Measurements from ENCODE around the gene PRLR.
"Not testable (repeated sequence)": the region's sequence is repeated elsewhere in the genome, so short reads cannot be mapped to it uniquely, and the experiment has no call there.

Gene PRLR

GRCh38 chr5:35122819-35123218 lies 107.5 kb downstream of the PRLR start:
- H3K4me3 ChIP-seq (ENCODE audit: low read length) = no peak overlapping the region
- H3K4me1 ChIP-seq (ENCODE audit: control insufficient read depth, insufficient read depth, low read length) = peaks cover 15% of the 10 kb centered on the region
- no peaks in the 10 kb centered on the region for H3K27me3 ChIP-seq (replicated peaks; ENCODE audit: control insufficient read depth, insufficient read depth, low read length)
- H3K9ac ChIP-seq (ENCODE audit: low read length) = no peak overlapping the region
- H3K36me3 ChIP-seq (ENCODE audit: control insufficient read depth, insufficient read depth, low read length, severe bottlenecking) = no peaks in the 10 kb centered on the region
- H3K9me3 ChIP-seq (ENCODE audit: control insufficient read depth, low read length) = no peaks in the 10 kb centered on the region
- DNase-seq (ENCODE audit: low read depth) = no peak

GRCh38 chr5:35120715-35121114 lies 109.6 kb downstream of the PRLR start:
- no peaks in the 10 kb centered on the region for H3K27me3 ChIP-seq (replicated peaks; ENCODE audit: control insufficient read depth, insufficient read depth, low read length)
- no peak overlapping the region for H3K4me3 ChIP-seq (ENCODE audit: low read length)
- H3K36me3 ChIP-seq (ENCODE audit: control insufficient read depth, insufficient read depth, low read length, severe bottlenecking) = no peaks in the 10 kb centered on the region
- H3K9ac ChIP-seq (ENCODE audit: low read length) = no peak overlapping the region
- H3K9me3 ChIP-seq (ENCODE audit: control insufficient read depth, low read length) = no peaks in the 10 kb centered on the region
- DNase-seq (ENCODE audit: low read depth) = peak; percentile 18
- H3K4me1 ChIP-seq (ENCODE audit: control insufficient read depth, insufficient read depth, low read length) = peaks cover 17% of the 10 kb centered on the region

DNA sequence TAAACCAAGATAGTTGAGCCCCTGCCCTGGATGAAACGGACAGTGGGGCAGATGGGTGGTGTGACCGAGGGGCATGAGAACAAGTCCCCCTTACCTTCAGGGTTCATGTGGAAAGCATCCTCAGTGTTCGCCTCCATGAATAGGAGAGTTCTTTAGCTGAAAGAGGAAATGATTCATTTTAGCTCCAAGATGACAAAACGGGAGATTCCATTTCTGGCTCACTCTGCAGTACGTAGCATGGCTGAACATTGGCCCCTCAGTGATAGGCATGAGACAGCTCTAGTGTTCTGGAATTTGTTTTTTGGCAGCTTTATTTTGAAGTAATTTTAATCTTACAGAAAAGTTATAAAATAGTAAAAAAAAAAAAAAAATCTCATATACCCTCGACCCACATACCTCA lies 112.3 kb downstream of the PRLR start:
- Histone ChIP-seq H3K4me1 (ENCODE audit: control insufficient read depth, insufficient read depth, low read length) (peaks cover 17% of the 10 kb centered on the region), H3K9me3 (ENCODE audit: control insufficient read depth, low read length) (no peaks in the 10 kb centered on the region), H3K4me3 (ENCODE audit: low read length) (no peak overlapping the region), H3K27me3 (replicated peaks; ENCODE audit: control insufficient read depth, insufficient read depth, low read length) (no peaks in the 10 kb centered on the region), H3K9ac (ENCODE audit: low read length) (no peak overlapping the region), H3K36me3 (ENCODE audit: control insufficient read depth, insufficient read depth, low read length, severe bottlenecking) (no peaks in the 10 kb centered on the region)
- DNase-seq (ENCODE audit: low read depth) = peak; percentile 22

DNA sequence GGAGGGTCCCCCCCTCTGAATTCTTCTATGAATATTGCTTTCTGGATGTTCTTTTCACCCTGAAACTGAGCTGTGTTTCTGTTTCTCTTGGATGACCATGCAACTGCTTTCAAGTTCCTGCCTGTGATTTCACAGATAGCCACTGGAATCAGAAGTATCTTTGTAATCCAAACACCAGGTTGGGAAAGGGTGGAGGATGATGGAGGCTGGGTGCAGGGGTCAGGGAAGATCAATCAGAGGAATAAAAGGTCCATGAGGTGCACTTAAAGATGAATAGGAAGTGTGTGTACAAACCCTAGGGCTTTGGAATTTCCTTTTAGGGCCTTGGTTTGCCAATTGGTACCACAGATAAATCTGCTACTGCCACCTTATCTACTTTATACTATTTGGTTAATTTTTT lies 114.4 kb downstream of the PRLR start:
- Histone ChIP-seq H3K27me3 (replicated peaks; ENCODE audit: control insufficient read depth, insufficient read depth, low read length) (no peaks in the 10 kb centered on the region), H3K36me3 (ENCODE audit: control insufficient read depth, insufficient read depth, low read length, severe bottlenecking) (no peaks in the 10 kb centered on the region), H3K9ac (ENCODE audit: low read length) (no peak overlapping the region), H3K4me3 (ENCODE audit: low read length) (no peak overlapping the region), H3K9me3 (ENCODE audit: control insufficient read depth, low read length) (no peaks in the 10 kb centered on the region), H3K4me1 (ENCODE audit: control insufficient read depth, insufficient read depth, low read length) (peaks cover 17% of the 10 kb centered on the region)
- no peak for DNase-seq (ENCODE audit: low read depth)

- no peaks in the 10 kb centered on the region for H3K27me3 ChIP-seq (replicated peaks; ENCODE audit: control insufficient read depth, insufficient read depth, low read length)
- no peak for DNase-seq (ENCODE audit: low read depth)
- no peak overlapping the region for H3K9ac ChIP-seq (ENCODE audit: low read length)
- no peaks in the 10 kb centered on the region for H3K36me3 ChIP-seq (ENCODE audit: control insufficient read depth, insufficient read depth, low read length, severe bottlenecking)
- no peak overlapping the region for H3K4me3 ChIP-seq (ENCODE audit: low read length)
- H3K4me1 ChIP-seq (ENCODE audit: control insufficient read depth, insufficient read depth, low read length) = peaks cover 17% of the 10 kb centered on the region
- no peaks in the 10 kb centered on the region for H3K9me3 ChIP-seq (ENCODE audit: control insufficient read depth, low read length)
These were observed 115.6 kb downstream of the PRLR start for GRCh38 chr5:35114698-35115097.

GRCh38 chr5:35112300-35112699 lies 118.0 kb downstream of the PRLR start:
- Histone ChIP-seq H3K4me1 (ENCODE audit: control insufficient read depth, insufficient read depth, low read length) (peaks cover 7% of the 10 kb centered on the region), H3K4me3 (ENCODE audit: low read length) (no peak overlapping the region), H3K36me3 (ENCODE audit: control insufficient read depth, insufficient read depth, low read length, severe bottlenecking) (no peaks in the 10 kb centered on the region), H3K9me3 (ENCODE audit: control insufficient read depth, low read length) (no peaks in the 10 kb centered on the region), H3K9ac (ENCODE audit: low read length) (no peak overlapping the region), H3K27me3 (replicated peaks; ENCODE audit: control insufficient read depth, insufficient read depth, low read length) (no peaks in the 10 kb centered on the region)
- no peak for DNase-seq (ENCODE audit: low read depth)

DNA sequence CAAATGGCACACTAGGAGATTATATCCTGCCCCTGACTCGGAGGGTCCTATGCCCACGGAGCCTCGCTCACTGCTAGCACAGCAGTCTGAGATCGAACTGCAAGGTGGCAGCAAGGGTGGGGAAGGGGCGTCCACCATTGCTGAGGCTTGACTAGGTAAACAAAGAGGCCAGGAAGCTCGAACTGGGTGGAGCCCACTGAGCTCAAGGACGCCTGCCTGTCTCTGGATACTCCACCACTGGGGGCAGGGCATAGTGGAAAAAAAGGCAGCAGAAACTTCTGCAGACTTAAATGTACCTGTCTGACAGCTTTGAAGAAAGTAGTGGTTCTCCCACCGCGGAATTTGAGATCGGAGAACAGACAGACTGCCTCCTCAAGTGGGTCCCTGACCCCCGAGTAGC lies 125.7 kb downstream of the PRLR start:
- H3K36me3 ChIP-seq (ENCODE audit: control insufficient read depth, insufficient read depth, low read length, severe bottlenecking); H3K4me3 ChIP-seq (ENCODE audit: low read length); H3K9me3 ChIP-seq (ENCODE audit: control insufficient read depth, low read length); H3K27me3 ChIP-seq (replicated peaks; ENCODE audit: control insufficient read depth, insufficient read depth, low read length); DNase-seq (ENCODE audit: low read depth); H3K4me1 ChIP-seq (ENCODE audit: control insufficient read depth, insufficient read depth, low read length); H3K9ac ChIP-seq (ENCODE audit: low read length): not testable (repeated sequence)

- no peak overlapping the region for H3K4me3 ChIP-seq (ENCODE audit: low read length)
- no peak overlapping the region for H3K9ac ChIP-seq (ENCODE audit: low read length)
- H3K36me3 ChIP-seq (ENCODE audit: control insufficient read depth, insufficient read depth, low read length, severe bottlenecking) = no peaks in the 10 kb centered on the region
- no peaks in the 10 kb centered on the region for H3K27me3 ChIP-seq (replicated peaks; ENCODE audit: control insufficient read depth, insufficient read depth, low read length)
- no peaks in the 10 kb centered on the region for H3K4me1 ChIP-seq (ENCODE audit: control insufficient read depth, insufficient read depth, low read length)
- no peaks in the 10 kb centered on the region for H3K9me3 ChIP-seq (ENCODE audit: control insufficient read depth, low read length)
- no peak for DNase-seq (ENCODE audit: low read depth)
These were observed 126.5 kb downstream of the PRLR start for GRCh38 chr5:35103637-35104299.

GRCh38 chr5:35101720-35102119 lies 128.6 kb downstream of the PRLR start:
- not testable (repeated sequence) for H3K4me3 ChIP-seq (ENCODE audit: low read length); H3K27me3 ChIP-seq (replicated peaks; ENCODE audit: control insufficient read depth, insufficient read depth, low read length); H3K9me3 ChIP-seq (ENCODE audit: control insufficient read depth, low read length); H3K9ac ChIP-seq (ENCODE audit: low read length); H3K36me3 ChIP-seq (ENCODE audit: control insufficient read depth, insufficient read depth, low read length, severe bottlenecking); DNase-seq (ENCODE audit: low read depth); H3K4me1 ChIP-seq (ENCODE audit: control insufficient read depth, insufficient read depth, low read length)

DNA sequence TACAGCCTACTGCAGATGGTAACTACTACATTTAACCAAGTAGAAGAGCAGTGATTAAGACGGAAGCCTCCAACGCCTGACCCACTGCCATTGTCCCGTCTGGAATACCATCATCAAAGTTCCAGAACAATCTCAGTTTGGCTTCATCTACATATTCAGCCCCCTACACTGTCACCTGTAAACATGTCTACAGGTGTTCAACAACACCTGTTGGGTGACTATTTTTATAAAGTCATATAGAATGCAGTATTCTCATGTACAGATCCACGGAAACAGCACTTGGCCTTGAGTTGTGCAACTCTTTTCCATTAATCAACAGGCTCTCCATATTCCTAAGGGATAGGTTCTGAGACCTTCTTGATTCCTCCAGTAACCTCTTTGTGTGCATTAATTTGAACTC lies 129.3 kb downstream of the PRLR start:
- Histone ChIP-seq H3K27me3 (replicated peaks; ENCODE audit: control insufficient read depth, insufficient read depth, low read length) (no peaks in the 10 kb centered on the region), H3K9me3 (ENCODE audit: control insufficient read depth, low read length) (no peaks in the 10 kb centered on the region), H3K36me3 (ENCODE audit: control insufficient read depth, insufficient read depth, low read length, severe bottlenecking) (no peaks in the 10 kb centered on the region), H3K9ac (ENCODE audit: low read length) (no peak overlapping the region), H3K4me3 (ENCODE audit: low read length) (no peak overlapping the region), H3K4me1 (ENCODE audit: control insufficient read depth, insufficient read depth, low read length) (no peaks in the 10 kb centered on the region)
- no peak for DNase-seq (ENCODE audit: low read depth)

GRCh38 chr5:35098214-35098613 lies 132.1 kb downstream of the PRLR start:
- H3K4me3 ChIP-seq (ENCODE audit: low read length) = no peak overlapping the region
- no peak overlapping the region for H3K9ac ChIP-seq (ENCODE audit: low read length)
- no peaks in the 10 kb centered on the region for H3K4me1 ChIP-seq (ENCODE audit: control insufficient read depth, insufficient read depth, low read length)
- H3K9me3 ChIP-seq (ENCODE audit: control insufficient read depth, low read length) = no peaks in the 10 kb centered on the region
- H3K27me3 ChIP-seq (replicated peaks; ENCODE audit: control insufficient read depth, insufficient read depth, low read length) = no peaks in the 10 kb centered on the region
- DNase-seq (ENCODE audit: low read depth) = no peak
- no peaks in the 10 kb centered on the region for H3K36me3 ChIP-seq (ENCODE audit: control insufficient read depth, insufficient read depth, low read length, severe bottlenecking)

GRCh38 chr5:35096932-35097331 lies 133.4 kb downstream of the PRLR start:
- no peak for DNase-seq (ENCODE audit: low read depth)
- no peaks in the 10 kb centered on the region for H3K4me1 ChIP-seq (ENCODE audit: control insufficient read depth, insufficient read depth, low read length)
- no peak overlapping the region for H3K9ac ChIP-seq (ENCODE audit: low read length)
- no peaks in the 10 kb centered on the region for H3K36me3 ChIP-seq (ENCODE audit: control insufficient read depth, insufficient read depth, low read length, severe bottlenecking)
- H3K27me3 ChIP-seq (replicated peaks; ENCODE audit: control insufficient read depth, insufficient read depth, low read length) = no peaks in the 10 kb centered on the region
- no peaks in the 10 kb centered on the region for H3K9me3 ChIP-seq (ENCODE audit: control insufficient read depth, low read length)
- H3K4me3 ChIP-seq (ENCODE audit: low read length) = no peak overlapping the region

All from adipocyte (in vitro differentiated cells).